ENCODE results near the gene LRP1.

DNA sequence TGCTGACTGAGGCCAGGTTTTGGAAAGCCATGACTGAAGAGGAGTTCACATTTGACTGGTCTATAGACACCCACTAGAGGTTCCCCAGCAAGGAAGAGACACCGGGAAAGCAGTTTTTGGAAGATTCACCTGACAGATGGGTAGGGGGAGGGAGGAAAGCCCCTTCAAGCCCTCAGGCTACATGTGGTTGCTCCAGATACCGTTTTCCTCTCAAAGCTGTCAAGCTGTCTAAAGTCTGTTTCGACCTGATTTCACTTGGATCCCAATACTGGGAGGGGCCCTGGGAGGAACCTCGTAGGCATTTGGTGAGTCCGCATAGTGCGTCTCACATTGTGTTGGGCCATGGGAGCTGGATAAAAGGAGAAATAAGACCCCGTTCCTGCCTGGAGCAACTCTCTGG, 1.7 kb upstream of the LRP1 start:
- TF ChIP-seq, protein P1, sequence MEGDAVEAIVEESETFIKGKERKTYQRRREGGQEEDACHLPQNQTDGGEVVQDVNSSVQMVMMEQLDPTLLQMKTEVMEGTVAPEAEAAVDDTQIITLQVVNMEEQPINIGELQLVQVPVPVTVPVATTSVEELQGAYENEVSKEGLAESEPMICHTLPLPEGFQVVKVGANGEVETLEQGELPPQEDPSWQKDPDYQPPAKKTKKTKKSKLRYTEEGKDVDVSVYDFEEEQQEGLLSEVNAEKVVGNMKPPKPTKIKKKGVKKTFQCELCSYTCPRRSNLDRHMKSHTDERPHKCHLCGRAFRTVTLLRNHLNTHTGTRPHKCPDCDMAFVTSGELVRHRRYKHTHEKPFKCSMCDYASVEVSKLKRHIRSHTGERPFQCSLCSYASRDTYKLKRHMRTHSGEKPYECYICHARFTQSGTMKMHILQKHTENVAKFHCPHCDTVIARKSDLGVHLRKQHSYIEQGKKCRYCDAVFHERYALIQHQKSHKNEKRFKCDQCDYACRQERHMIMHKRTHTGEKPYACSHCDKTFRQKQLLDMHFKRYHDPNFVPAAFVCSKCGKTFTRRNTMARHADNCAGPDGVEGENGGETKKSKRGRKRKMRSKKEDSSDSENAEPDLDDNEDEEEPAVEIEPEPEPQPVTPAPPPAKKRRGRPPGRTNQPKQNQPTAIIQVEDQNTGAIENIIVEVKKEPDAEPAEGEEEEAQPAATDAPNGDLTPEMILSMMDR (optimal IDR thresholded peaks at IDR 0.05 in 1 of 3, IDR thresholded peaks at IDR 0.05 in 1 of 3, conservative IDR thresholded peaks at IDR 0.05 in 1 of 3; ENCODE audit: extremely low read depth in 1 of 3, insufficient read depth in 2 of 3, low read length in 3 of 3), result no peak
- no peak for TF ChIP-seq EZH2 (IDR thresholded peaks at IDR 0.05; ENCODE audit: low read length)
